Islet of Langerhans (tissue), 1 donor: ENCODE data around the gene APC2.

ENCODE experiments used
- FAIRE-seq: peaks from one replicate; lab custom pipeline; 2011; peaks lifted over from hg19 to GRCh38; lab: Jason Lieb, UNC

The APC2 gene

DNA sequence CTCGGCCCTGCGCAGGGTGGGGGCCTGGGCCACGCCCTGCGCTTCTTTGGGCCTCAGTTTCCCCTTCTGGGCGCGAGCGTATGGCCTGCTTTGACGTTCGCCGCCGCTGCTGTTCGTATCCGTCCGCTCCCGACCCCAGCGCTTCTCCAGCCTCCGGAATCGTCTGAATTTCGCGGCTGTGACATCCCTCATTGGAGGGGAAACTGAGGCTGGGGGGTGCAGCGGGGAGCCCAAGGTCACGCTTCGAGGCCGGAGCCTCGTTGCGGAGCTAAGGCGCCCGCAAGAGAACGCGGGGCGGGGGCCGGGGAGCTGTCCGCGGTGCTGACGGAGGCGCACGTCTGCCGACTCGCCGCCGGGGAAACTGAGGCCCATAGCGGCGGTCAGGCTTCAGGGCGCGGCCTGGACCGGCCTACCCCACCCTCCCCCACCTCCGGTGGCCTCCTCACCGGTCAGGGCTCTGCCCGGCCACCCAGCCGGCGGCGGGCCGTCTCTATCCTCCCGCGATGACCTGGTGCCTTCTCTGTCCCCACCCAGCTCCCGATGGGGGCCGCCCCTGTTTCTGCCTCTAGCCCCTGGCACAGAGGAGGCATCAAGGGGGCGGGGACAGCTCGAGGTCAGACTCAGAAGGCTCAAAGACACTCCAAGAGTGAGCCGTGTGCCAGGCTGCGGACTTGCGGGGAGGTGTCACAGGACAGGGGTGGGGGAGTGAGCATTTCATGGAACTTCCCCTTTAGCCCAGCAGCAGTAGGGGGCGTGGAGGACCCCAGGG lies 3.0 kb upstream of the APC2 start:
- FAIRE-seq: no peak

DNA sequence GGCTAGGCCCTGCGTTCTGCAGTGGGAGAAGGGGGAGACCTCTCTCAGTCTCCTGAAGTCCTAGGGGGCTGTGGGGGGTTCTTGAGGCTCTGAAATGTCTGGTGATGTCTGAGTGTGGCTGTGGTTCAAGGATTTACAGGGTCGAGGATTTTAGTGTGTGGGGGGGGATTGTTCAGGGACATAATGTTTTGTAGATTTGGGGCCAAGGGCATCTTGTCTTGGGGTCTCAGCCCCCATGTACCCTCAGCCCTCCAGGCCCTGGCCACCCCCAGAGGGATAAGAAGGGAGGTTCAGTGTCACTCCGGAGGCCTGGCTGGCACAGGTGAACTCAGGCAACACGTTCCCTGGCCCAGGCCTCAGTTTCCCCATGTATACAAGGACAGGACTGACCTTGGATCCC lies 2.4 kb upstream of the APC2 start:
- no peak for FAIRE-seq

DNA sequence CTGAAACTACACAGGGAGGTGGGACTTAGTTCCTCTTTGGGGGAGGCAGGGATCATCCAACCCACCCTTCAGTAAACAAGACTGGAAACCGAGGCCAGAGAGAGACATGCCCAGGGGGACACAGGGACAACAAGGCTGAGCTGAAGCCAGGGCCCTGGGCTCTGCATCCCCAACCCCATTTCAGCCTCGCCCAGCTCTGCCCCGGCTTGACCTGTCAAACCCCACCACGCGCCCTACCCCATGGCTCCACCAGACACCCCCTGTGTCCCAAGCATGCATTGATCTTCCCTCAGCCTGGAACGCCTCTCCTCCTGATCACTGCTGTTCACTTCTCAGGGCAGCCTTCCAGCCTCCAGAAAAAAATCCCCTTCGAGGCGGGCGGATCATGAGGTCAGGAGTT lies 2.0 kb upstream of the APC2 start:
- no peak for FAIRE-seq

DNA sequence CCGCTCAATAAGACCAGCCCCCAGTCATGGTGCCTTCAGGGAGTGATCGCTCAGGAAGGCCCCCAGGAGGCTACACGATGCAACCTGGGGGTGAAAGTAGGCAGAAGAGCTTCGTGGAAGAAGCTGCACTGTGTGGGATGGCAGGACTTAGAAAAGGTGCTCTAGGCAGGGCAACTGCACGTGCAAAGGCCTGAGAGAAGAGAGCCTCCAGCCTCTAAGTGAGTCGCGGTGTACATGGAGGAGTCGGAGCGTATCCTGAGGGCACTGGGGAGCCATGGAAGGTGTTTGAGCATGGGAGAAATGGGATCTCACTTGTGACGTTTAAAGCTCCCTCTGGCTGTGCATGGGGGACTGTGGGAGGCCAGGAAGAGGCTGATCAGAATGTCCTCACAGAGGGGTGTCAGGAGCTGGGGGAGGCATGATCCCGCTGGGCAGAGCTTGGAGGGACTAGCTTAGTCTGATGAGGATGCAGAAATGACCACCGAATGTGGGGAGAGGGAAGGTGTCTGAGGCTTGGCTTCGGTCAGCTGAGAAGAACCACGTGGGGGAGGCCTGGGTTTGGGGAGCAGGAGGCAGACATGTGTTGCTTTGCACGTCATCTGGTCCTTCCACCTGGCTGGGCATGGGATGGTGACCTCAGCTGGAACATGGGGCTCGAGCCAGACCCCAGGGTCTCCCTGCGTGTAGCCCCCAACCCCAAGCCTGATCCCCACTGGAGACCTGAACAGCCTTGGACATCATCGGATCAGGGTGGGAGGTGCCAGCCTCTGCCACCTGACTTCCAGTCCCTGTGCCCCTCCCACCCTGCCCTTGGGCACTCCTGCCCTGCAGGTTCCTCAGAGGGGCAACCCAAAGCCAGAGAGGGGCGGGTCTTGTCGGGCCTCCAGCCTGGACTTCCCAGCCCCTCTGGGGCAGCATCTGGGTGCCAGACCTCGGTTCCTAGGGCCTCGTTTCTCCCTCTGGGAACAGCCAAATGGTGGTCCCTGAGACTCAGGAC lies 1.1 kb downstream of the APC2 start:
- FAIRE-seq: no peak

DNA sequence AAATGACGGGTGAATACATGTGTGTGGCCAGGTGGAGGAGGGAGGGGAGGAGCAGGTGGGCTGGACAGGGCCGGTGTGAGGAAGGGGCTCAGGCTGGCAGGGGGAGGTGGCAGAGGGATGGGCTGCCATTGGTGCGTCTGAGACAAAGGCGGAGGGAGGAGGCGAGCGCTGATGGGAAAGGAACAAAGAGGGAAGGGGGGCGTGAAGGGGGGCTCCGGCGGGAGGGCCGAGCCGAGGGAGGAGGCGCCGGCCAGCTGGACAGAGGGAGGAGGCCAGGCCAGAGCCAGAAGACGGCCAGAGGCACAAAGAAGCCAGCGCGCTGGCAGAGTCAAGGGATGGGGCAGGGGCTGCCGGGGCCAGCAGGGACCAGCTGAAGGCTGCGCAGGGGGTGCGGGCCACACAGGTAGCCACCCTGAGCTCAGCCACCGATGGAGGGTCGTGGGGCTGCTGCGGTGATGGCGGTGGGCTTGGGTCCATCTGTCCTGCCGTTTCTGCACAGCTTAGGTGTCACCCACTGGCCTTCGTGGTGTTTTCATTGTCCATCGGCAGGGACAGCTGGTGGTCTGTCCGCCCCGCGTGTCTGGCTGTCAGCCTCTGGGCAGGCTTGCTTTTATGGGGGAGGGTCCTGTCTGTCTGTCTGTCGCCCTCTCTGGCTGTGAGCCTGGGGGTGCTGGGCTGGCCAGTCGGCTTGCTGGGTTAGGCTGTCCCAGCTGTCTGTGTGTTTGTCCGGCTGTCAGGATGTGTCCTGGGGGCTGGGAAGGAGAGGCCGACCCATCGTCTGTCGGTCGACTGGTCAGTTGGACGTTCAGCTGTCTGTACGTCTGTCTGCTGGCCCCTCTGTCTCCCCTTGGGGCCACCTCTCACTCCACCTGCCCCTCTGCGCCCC lies 2.2 kb downstream of the APC2 start:
- FAIRE-seq: no peak

DNA sequence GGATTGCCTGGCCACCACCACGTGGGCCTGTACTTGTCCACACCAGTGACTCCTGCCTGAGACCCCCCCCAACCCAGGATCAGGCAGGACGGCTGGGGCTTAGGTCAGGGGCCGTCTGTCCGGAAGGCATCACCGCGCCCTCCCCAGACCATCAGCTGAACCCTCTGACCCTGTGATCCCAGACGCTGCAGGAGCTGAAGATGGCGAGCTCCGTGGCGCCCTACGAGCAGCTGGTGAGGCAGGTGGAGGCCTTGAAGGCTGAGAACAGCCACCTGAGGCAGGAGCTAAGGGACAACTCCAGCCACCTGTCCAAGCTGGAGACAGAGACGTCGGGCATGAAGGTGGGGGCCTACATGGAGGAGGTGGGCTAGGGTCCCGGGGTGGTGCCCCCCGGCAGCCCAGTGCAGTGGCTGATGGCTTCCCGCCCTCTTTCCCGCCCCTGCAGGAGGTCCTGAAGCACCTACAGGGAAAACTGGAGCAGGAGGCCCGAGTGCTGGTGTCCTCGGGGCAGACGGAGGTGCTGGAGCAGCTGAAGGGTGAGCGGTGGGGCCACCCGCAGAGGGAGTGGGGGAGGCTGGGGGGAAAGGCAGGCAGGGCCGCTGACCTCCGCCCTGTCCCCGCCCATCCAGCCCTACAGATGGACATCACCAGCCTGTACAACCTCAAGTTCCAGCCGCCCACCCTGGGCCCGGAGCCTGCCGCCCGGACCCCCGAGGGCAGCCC lies 3.0 kb downstream of the APC2 start:
- FAIRE-seq: no peak

DNA sequence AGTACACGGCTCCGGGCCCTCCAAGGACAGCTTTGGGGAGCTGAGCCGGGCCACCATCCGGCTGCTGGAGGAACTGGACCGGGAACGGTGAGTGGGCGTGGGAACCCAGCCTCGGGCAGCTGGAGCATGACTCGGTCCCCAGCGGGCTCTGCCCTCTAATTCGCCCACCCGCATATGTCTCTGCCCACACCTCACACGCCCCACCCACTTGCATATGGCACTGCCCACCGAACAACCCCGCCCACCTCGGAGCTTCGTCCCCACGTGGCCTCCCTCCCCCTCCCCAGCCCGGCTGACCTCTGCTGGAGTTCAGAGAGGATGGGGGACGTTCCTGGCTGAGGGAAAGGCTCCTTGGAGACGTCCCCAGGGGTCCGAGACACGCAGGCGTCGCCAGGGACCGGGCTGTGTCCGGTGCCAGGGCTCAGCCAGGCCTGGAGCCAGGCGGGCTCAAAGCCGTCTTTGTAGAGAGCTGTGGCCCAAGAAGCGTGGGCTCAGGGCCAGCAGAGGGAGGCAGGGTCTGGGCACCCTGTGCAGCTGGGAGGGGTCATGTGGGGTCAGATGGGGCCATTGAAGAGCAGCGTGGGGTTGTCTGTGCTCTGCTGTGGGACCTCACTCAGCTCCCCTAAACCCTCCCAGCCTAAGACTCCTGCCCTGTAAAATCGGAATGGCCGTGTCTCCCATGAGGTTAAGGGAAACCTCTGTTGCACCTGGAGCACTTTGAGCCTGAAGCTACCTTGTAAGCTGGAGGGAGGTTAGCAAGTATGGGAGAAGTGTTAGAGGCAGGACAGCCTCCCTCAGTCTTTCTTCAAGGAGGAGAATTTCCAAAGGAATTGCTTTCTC lies 3.8 kb downstream of the APC2 start:
- FAIRE-seq: no peak

DNA sequence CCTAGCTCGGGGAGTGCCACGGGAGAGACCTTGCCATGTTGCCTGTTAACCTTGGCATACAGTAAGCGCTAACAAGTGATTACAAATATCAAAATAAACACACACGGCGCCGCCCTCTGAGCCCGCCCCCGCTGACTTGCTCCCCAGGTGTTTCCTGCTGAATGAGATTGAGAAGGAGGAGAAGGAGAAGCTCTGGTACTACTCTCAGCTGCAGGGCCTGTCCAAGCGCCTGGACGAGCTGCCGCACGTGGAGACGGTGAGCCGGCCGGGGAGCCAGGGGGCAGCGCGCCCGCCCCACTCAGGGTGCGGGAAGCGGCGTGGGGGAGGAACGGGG lies 5.0 kb downstream of the APC2 start:
- FAIRE-seq: no peak

DNA sequence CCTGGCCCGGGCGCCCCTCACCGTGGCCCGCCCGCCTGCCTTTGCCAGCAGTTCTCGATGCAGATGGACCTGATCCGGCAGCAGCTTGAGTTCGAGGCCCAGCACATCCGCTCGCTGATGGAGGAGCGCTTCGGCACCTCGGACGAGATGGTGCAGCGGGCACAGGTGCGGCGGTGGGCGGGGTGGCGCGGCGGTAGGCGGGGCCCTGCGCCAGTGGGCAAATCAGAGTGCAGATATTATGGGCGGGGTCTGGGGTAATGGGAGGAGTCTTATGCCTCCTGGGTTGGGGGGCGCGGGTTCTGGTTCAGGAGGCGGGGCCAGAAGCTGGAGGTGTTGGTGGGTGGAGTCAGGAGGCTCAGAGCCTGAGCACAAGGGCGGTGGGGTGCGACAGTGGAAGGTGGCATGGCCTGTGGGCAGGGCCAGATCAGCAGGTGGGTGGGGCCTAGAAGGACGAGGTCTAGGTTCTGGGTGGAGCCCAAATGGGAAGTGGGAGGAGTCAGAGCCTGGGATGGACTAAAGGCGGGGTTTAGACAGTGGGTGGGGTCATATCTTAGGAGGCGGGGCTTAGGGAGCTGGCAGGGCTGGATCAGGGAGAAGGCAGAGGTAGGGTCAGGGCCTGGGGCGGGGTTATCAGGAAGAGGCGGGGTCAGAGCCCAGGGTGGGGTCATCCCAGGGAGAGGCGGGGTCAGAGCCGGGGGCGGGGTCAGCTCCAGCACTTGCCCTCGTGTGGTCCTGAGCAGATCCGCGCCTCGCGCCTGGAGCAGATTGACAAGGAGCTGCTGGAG lies 5.6 kb downstream of the APC2 start:
- FAIRE-seq: no peak

DNA sequence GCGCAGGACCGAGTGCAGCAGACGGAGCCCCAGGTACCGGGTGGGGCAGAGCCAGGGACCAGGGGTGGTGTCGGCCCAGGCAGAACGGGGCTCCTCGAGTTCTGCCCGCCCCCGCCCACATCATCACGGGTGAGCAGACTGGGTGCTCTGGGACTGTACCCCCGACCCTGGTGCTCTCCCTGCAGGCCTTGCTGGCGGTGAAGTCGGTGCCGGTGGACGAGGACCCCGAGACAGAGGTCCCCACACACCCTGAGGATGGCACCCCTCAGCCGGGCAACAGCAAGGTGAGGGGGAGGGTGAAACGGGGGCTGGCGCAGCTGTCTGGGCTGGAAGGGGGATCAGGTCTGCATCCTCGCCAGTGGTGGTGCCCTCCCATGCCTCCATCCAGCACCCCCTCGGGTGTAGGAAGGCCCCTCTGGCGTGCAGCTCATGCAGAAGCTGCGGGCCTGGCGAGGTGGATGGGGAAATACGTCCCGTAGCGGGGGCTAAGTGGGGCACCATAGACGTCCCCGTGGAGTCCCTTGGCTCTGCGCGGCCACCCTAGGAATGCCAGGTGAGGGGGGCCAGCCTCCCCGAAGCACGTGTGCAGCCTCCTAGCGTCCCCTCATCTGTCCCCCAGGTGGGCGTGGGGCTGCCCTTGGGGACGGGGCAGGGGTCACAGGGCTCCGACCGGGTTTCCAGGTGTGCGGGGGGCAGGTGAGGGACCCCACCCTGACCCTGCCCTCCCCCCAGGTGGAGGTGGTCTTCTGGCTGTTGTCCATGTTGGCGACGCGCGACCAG lies 6.4 kb downstream of the APC2 start:
- no peak for FAIRE-seq

DNA sequence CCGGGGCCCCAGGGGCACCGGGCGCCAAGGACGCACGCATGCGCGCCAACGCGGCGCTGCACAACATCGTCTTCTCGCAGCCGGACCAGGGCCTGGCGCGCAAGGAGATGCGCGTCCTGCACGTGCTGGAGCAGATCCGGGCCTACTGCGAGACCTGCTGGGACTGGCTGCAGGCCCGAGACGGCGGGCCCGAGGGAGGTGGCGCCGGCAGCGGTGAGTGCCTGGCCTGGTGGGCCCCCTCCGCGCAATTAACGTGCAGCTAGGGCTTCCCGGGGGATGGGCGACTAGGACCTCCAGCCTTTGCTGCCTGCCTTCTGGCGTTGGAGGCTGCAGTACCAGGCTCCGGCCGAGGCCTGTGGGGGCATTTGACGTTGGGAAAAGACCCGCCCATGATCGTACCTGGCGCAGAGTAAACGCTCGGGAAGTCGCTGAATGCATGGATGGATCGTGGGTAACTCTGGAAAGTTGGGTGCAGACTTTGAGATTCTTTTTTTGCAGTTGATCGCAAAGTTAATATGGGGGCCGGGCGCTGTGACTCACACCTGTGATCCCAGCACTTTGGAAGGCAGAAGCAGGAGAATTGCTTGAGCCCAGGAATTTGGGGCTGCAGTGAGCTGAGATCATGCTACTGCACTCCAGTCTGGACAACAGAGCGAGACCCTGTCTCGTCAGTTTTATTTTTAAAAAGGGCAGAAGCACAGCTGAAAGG lies 7.3 kb downstream of the APC2 start:
- no peak for FAIRE-seq

DNA sequence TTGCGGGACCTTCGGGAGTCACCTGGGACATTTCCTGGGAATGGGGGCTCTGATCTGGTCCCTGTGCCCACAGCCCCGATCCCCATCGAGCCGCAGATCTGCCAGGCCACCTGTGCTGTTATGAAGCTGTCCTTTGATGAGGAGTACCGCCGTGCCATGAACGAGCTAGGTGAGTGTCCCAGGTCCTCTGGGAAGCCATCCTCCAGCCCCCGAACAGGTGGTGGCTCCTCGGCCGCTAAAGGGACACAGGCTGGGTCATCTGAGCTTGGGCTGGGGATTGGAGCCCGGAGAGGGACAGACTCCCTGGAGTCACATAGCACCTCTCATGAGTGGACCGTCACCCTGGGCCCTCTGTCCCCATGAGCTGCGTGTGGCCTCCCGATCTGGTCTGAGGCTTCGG lies 8.0 kb downstream of the APC2 start:
- FAIRE-seq: no peak

DNA sequence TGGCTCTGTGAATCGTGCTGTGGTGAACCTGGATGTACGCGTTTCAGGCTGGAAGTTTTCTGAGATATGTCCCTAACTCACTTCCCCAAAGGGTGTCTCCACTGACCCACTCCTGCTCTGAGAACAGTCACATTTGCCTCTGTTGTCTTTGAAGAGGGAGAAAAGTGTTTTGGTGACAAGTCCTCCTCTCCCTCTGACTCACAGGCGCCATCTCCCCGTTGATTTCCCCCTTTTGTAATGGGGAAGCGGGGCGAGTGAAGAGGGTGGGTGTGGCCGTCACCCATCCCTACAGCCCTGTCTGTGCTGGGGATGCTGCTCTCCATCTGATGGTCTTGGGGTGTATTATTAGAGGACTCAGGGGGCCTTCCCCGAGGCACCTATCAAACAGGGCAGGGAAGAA lies 9.6 kb downstream of the APC2 start:
- FAIRE-seq: no peak

DNA sequence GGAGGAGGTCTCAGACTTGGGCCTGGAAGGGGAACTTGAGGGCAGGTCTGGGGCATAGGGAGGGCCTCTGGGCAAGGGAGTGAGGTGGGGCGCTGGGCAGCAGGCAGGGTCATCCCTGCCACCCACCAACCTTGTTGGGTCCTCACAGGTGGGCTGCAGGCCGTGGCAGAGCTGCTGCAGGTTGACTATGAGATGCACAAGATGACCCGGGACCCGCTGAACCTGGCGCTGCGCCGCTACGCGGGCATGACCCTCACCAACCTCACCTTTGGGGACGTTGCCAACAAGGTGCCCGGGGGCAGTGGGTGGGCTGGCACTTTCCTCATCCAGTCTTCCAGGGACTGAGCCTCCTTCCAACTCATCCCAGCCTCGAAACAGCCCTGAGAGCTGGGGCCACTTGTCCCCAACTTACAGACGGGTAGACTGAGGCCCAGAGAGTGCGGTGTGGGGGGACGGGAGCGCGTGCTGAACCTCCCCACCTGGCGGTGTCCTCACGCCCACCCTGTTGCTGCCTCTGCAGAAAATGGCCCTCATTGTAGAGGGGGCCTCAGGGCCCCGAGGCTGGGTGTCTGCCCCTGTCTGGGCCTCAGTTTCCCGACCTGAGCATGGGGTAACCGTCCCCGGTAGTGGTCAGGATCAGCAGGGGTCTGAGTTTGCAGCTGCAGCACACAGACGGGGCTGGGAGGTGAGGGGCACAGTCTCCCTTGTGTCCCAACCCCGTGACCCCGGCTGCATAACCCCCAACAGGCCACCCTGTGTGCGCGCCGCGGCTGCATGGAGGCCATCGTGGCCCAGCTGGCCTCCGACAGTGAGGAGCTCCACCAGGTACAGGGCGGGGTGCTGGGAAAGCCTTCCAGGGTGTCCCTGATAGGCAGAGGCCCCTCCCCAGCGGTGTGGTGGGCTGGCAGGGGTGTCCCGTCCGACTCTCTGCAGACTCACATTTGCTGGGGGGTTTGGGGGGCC lies 10.4 kb downstream of the APC2 start:
- FAIRE-seq: no peak

DNA sequence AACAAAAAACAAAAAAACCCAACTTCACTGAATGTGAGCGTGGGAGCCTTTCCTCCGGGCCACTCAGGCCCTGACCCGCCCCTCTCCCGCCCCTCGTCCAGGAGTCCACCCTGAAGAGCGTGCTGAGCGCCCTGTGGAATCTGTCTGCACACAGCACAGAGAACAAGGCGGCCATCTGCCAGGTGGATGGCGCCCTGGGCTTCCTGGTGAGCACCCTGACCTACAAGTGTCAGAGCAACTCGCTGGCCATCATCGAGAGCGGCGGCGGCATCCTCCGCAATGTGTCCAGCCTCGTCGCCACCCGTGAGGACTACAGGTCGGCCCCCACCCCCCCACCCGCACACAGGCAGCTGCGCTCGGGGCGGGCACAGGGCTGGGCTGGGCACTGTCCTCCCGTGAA lies 11.9 kb downstream of the APC2 start:
- no peak for FAIRE-seq

DNA sequence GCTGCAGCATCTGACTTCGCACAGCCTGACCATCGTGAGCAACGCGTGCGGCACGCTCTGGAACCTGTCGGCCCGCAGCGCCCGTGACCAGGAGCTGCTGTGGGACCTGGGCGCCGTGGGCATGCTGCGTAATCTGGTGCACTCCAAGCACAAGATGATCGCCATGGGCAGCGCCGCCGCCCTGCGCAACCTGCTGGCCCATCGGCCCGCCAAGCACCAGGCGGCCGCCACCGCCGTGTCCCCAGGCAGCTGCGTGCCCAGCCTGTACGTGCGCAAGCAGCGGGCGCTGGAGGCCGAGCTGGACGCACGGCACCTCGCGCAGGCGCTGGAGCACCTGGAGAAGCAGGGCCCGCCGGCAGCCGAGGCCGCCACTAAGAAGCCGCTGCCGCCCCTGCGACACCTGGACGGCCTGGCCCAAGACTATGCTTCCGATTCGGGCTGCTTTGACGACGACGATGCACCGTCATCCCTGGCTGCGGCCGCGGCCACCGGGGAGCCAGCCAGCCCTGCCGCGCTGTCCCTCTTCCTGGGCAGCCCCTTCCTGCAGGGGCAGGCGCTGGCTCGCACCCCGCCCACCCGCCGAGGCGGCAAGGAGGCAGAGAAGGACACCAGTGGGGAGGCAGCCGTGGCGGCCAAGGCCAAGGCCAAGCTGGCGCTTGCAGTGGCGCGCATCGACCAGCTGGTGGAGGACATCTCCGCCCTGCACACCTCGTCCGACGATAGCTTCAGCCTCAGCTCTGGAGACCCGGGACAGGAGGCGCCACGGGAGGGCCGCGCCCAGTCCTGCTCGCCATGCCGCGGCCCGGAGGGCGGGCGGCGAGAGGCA lies 15.5 kb downstream of the APC2 start:
- FAIRE-seq: no peak
